ENCODE measurements around the gene TGM5. TPM values are rescaled to one million over a fixed set of nuclear protein-coding genes. Genes with fewer than 3 reads are reported as not detected.

TGM5 gene
- total RNA-seq, 1 experiment from 2014 or later, result 0.39 TPM

GRCh38 chr15:43270676-43271306 lies 4.1 kb upstream of the TGM5 start:
- H3K4me1 ChIP-seq (replicated peaks; ENCODE audit: insufficient read depth), result peaks cover 27% of the 10 kb centered on the region
- peaks cover 19% of the 10 kb centered on the region; the same call in 1 of the 2 replicates for H3F3A ChIP-seq (ENCODE audit: insufficient read depth, low read depth)
- H3K27ac ChIP-seq, result no peak overlapping the region
- no peak overlapping the region for H3K4me2 ChIP-seq
- no peak for DNase-seq
- no peaks in the 10 kb centered on the region for H3K9me2 ChIP-seq (ENCODE audit: insufficient read depth)
- no peaks in the 10 kb centered on the region for H3K27me3 ChIP-seq (ENCODE audit: insufficient read depth, low read depth)
- intact Hi-C loops (cut with micrococcal nuclease; ENCODE audit: unreplicated experiment), result no loop called here
- no peaks in the 10 kb centered on the region for H3K36me3 ChIP-seq (ENCODE audit: low read depth)
- H2AFZ ChIP-seq, result no peak overlapping the region
- no TSS peak for BruUV-seq (replicated peaks)
- ChIA-PET POLR2A (ENCODE audit: unreplicated experiment) (no interaction called here), CTCF (no interaction called here)
- H3K9me3 ChIP-seq (ENCODE audit: insufficient read depth, low read depth), result no peaks in the 10 kb centered on the region
- H3K4me3 ChIP-seq, result no peak overlapping the region
- TF ChIP-seq EZH2 (IDR thresholded peaks at IDR 0.05; ENCODE audit: low read depth) (no peak), CTCF (conservative IDR thresholded peaks at IDR 0.05) (no peak)
- H3K79me2 ChIP-seq (ENCODE audit: low read depth), result no peaks in the 10 kb centered on the region
- H4K20me1 ChIP-seq (ENCODE audit: insufficient read depth), result no peaks in the 10 kb centered on the region

GRCh38 chr15:43270113-43270665 lies 3.5 kb upstream of the TGM5 start:
- Histone ChIP-seq H3K9me2 (ENCODE audit: insufficient read depth) (no peaks in the 10 kb centered on the region), H3K4me1 (replicated peaks; ENCODE audit: insufficient read depth) (peaks cover 31% of the 10 kb centered on the region), H2AFZ (no peak overlapping the region), H4K20me1 (ENCODE audit: insufficient read depth) (no peaks in the 10 kb centered on the region), H3F3A (ENCODE audit: insufficient read depth, low read depth) (peaks cover 19% of the 10 kb centered on the region; the same call in 1 of the 2 replicates), H3K79me2 (ENCODE audit: low read depth) (no peaks in the 10 kb centered on the region), H3K9me3 (ENCODE audit: insufficient read depth, low read depth) (no peaks in the 10 kb centered on the region), H3K36me3 (ENCODE audit: low read depth) (no peaks in the 10 kb centered on the region), H3K4me2 (no peak overlapping the region), H3K27ac (no peak overlapping the region), H3K27me3 (ENCODE audit: insufficient read depth, low read depth) (no peaks in the 10 kb centered on the region), H3K4me3 (no peak overlapping the region)
- ChIA-PET CTCF (no interaction called here), POLR2A (ENCODE audit: unreplicated experiment) (no interaction called here)
- no peak for DNase-seq
- TF ChIP-seq CTCF (conservative IDR thresholded peaks at IDR 0.05) (no peak), EZH2 (IDR thresholded peaks at IDR 0.05; ENCODE audit: low read depth) (no peak)
- no TSS peak for BruUV-seq (replicated peaks)
- intact Hi-C loops (cut with micrococcal nuclease; ENCODE audit: unreplicated experiment), result no loop called here

GRCh38 chr15:43268111-43269105 lies 1.7 kb upstream of the TGM5 start:
- Histone ChIP-seq H3K79me2 (ENCODE audit: low read depth) (no peaks in the 10 kb centered on the region), H3K4me3 (no peak overlapping the region), H3F3A (ENCODE audit: insufficient read depth, low read depth) (peaks cover 16% of the 10 kb centered on the region; the same call in 1 of the 2 replicates), H4K20me1 (ENCODE audit: insufficient read depth) (no peaks in the 10 kb centered on the region), H3K4me1 (replicated peaks; ENCODE audit: insufficient read depth) (peaks cover 25% of the 10 kb centered on the region), H3K27ac (no peak overlapping the region), H3K36me3 (ENCODE audit: low read depth) (no peaks in the 10 kb centered on the region), H3K9me3 (ENCODE audit: insufficient read depth, low read depth) (no peaks in the 10 kb centered on the region), H2AFZ (no peak overlapping the region), H3K9me2 (ENCODE audit: insufficient read depth) (no peaks in the 10 kb centered on the region), H3K27me3 (ENCODE audit: insufficient read depth, low read depth) (no peaks in the 10 kb centered on the region), H3K4me2 (no peak overlapping the region)
- TF ChIP-seq EZH2 (IDR thresholded peaks at IDR 0.05; ENCODE audit: low read depth) (no peak), CTCF (conservative IDR thresholded peaks at IDR 0.05) (peak; percentile 51)
- POLR2A ChIA-PET (ENCODE audit: unreplicated experiment), result no interaction called here
- intact Hi-C loops (cut with micrococcal nuclease; ENCODE audit: unreplicated experiment), result no loop called here
- CTCF ChIA-PET, result interaction anchor here (1.4 kb wide), 1 partner anchor 43 kb away, joined by 7 read pairs; no protein-coding TSS in a partner anchor
- DNase-seq, result peak in 1 of 2 experiments; percentile 20
- BruUV-seq (replicated peaks), result no TSS peak

All from PC-9 (cell line).